Measurements from ENCODE around the gene MRPS27. TPM values are rescaled to one million over a fixed set of nuclear protein-coding genes. Genes with fewer than 3 reads are reported as not detected.

MRPS27 gene
- total and polyA plus RNA-seq, 11 donors: 31.9 to 94.1 (median 67.9) TPM

DNA sequence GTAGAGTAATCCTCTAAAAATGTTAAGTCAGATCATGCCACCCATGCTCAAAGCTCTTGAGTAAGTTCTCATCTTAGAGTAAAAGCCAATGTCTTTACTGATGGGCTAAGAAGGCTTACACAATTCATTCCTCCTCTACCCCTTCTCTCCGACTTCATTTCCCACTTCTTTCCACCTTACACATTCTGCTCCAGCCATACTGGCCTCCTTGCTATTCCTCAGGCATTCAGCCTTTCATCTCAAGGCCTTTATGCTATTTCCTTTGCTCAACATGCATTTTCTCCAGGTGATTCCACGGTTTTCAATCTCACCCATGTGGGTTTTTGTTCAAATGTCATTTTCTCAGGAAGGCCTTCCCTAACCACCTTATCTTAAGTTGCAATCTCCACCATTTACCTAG is 107.9 kb downstream of the MRPS27 start:
- TF ChIP-seq, protein P1, sequence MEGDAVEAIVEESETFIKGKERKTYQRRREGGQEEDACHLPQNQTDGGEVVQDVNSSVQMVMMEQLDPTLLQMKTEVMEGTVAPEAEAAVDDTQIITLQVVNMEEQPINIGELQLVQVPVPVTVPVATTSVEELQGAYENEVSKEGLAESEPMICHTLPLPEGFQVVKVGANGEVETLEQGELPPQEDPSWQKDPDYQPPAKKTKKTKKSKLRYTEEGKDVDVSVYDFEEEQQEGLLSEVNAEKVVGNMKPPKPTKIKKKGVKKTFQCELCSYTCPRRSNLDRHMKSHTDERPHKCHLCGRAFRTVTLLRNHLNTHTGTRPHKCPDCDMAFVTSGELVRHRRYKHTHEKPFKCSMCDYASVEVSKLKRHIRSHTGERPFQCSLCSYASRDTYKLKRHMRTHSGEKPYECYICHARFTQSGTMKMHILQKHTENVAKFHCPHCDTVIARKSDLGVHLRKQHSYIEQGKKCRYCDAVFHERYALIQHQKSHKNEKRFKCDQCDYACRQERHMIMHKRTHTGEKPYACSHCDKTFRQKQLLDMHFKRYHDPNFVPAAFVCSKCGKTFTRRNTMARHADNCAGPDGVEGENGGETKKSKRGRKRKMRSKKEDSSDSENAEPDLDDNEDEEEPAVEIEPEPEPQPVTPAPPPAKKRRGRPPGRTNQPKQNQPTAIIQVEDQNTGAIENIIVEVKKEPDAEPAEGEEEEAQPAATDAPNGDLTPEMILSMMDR (IDR thresholded peaks at IDR 0.05): no peak
- no peak for TF ChIP-seq POLR2A (IDR thresholded peaks at IDR 0.05)
- H3K4me3 ChIP-seq: no peak overlapping the region
- no peak for DNase-seq
- no peaks in the 10 kb centered on the region for H3K27me3 ChIP-seq
- intact Hi-C loops (cut with DNase I): loop anchor here in 2 of 10 donors (5.0 to 10.0 kb wide), 3 partner anchors 35 to 95 kb away; no protein-coding TSS in a partner anchor
- peaks cover 0 to 20% (median 14%) of the 10 kb centered on the region in 12 donors for H3K4me1 ChIP-seq
- H3K36me3 ChIP-seq: peaks cover 0 to 22% (median 0%) of the 10 kb centered on the region in 9 donors
- no peaks in the 10 kb centered on the region for H3K9me3 ChIP-seq
- ATAC-seq: no peak
- H3K27ac ChIP-seq: no peak overlapping the region
- WGBS, 4 donors: 91 to 96% (median 95%) methylated on average over 2 of the region's 2 CpGs

DNA sequence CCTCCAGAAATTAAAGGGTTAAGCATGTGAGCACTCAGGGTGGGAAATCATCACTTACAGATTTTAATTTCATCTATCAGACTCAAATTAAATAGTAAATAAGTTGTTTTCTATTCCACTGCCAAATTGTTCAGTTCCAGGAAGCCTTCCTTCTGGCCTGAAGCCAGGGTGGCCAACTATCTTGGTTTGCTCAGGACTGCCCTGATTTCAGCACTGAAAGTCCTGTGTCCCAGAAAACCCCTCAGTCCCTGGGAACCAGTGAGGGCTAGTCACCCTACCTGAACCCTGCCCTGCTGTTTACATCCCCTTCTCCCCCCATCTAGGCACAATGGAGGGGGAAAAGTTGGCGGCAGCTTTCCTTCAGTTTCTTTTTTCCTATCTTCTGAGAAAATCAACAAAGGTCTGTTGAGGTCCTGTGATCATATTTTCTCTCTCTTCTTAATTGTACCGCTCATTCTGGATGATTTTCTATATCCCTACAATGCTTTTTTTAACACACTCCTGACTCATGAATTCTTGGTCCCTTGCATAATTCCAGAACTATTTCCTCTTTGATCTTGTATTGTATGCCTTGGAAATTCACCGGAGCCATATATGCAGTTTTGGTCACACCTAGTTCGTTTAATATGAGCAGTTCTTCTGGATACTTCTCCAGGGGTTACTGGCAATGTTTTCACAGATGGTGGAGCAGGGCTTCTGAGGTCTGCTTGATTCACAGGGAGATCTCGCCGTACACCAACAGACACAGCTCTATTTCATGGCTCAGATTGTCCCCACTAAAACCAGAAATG is 109.0 kb downstream of the MRPS27 start:
- DNase-seq: peak in 4 of 5 donors; percentile 37 to 66 (median 58)
- intact Hi-C loops (cut with DNase I): loop anchor here in 2 of 10 donors (5.0 to 10.0 kb wide), 3 partner anchors 36 to 96 kb away; no protein-coding TSS in a partner anchor
- ATAC-seq: peak in 3 of 4 donors; percentile 46 to 68 (median 66)
- Histone ChIP-seq H3K27me3 (no peaks in the 10 kb centered on the region), H3K36me3 (peaks cover 0 to 32% (median 7%) of the 10 kb centered on the region in 9 donors), H3K4me1 (peaks cover 0 to 20% (median 14%) of the 10 kb centered on the region in 12 donors), H3K9me3 (no peaks in the 10 kb centered on the region), H3K4me3 (peak overlapping the region in 1 of 12 donors; percentile 4), H3K27ac (peak overlapping the region in 11 of 12 donors; percentile 7 to 84 (median 67))
- TF ChIP-seq, protein P1 (IDR thresholded peaks at IDR 0.05): no peak
- no peak for TF ChIP-seq POLR2A (IDR thresholded peaks at IDR 0.05)
- 52 to 68% (median 54%) methylated on average over 6 of the region's 6 CpGs for WGBS, 4 donors

DNA sequence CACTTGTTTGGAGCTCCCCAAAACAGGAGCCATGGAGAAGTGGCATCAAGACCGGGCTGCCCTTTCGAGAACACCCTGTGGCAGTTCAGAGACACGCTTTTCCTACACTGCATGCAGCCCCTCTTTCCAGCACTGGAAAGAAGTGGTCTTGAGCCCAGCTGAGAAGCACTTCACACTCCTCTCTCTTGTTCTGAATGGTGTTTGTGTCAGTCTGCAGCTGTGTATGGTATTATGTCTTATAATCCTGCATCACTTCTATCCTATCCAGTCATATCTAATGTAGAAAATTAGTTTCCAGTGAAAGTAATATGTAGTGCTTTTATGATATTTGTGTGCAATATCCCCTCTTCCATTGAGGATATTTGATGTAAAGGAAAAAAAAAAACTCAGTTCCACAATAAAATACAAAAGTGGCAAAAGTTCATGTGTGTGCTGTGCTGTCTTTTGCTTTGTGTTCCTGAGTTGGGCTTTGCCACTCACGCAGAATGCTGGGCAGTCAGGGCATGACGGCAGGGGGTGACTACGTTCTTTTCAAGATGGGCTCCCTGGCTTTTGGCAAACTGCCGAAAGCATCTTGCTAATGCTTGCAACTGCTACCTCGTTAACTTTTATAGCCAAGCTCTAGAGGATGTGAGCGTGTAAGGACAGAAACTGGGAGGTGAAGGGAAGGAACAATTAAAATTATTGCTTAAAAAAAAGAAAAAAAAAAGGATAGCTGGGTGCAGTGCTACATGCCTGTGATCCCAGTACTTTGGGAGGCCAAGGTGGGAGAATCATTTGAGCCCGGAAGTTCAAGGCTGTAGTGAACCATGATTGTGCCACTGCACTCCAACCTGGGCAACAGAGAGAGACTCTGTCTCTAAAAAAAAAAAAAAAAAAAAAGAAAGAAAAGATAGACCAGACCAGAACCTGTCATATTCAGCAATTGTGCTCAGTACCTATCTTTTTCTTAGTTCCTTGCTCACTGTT is 110.6 kb downstream of the MRPS27 start:
- intact Hi-C loops (cut with DNase I): loop anchor here in 2 of 10 donors (5.0 to 10.0 kb wide), 3 partner anchors 38 to 98 kb away; no protein-coding TSS in a partner anchor
- no peak for TF ChIP-seq POLR2A (IDR thresholded peaks at IDR 0.05)
- TF ChIP-seq, protein P1 (IDR thresholded peaks at IDR 0.05): no peak

More for the DNA sequence above, 110.6 kb downstream of the MRPS27 start:
- Histone ChIP-seq H3K4me1 (peaks cover 0 to 20% (median 14%) of the 10 kb centered on the region in 12 donors), H3K4me3 (no peak overlapping the region), H3K36me3 (peaks cover 0 to 49% (median 20%) of the 10 kb centered on the region in 9 donors), H3K27ac (peak overlapping the region in 2 of 12 donors; percentile 25 to 35), H3K9me3 (no peaks in the 10 kb centered on the region), H3K27me3 (no peaks in the 10 kb centered on the region)
- WGBS, 4 donors: 85 to 87% (median 85%) methylated on average over 10 of the region's 10 CpGs
- ATAC-seq: no peak
- no peak for DNase-seq
